ENCODE measurements around the gene SLC1A5.

The SLC1A5 gene

GRCh38 chr19:46741447-46741846 is 46.9 kb downstream of the SLC1A5 start:
- no peak for DNase-seq

GRCh38 chr19:46739290-46739771 is 49.1 kb downstream of the SLC1A5 start:
- no peak for DNase-seq

GRCh38 chr19:46737761-46738171 is 50.6 kb downstream of the SLC1A5 start:
- no peak for DNase-seq

DNA sequence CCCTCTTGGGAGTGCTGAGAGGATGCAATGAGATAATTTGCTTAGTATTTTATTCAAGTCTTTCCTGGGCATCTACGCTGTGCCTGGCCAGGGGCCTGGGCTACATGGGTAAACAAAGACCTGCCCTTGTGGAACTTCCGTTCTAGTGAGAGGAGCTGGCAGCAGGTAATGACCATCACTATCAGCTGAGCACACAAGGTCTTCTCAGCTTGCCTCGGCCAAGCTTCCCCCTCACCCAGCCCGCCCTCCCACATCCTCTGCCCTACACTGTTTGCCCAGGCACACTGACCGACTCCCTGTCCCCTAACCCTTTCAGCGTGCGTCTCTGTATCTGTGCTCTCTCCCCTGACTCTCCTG is 51.1 kb downstream of the SLC1A5 start:
- DNase-seq, result no peak

GRCh38 chr19:46736531-46737297 is 51.7 kb downstream of the SLC1A5 start:
- DNase-seq, result no peak

GRCh38 chr19:46733690-46734292 is 54.6 kb downstream of the SLC1A5 start:
- DNase-seq, result no peak

- DNase-seq, result no peak
Observed at GRCh38 chr19:46732966-46733689, 55.3 kb downstream of the SLC1A5 start.

DNA sequence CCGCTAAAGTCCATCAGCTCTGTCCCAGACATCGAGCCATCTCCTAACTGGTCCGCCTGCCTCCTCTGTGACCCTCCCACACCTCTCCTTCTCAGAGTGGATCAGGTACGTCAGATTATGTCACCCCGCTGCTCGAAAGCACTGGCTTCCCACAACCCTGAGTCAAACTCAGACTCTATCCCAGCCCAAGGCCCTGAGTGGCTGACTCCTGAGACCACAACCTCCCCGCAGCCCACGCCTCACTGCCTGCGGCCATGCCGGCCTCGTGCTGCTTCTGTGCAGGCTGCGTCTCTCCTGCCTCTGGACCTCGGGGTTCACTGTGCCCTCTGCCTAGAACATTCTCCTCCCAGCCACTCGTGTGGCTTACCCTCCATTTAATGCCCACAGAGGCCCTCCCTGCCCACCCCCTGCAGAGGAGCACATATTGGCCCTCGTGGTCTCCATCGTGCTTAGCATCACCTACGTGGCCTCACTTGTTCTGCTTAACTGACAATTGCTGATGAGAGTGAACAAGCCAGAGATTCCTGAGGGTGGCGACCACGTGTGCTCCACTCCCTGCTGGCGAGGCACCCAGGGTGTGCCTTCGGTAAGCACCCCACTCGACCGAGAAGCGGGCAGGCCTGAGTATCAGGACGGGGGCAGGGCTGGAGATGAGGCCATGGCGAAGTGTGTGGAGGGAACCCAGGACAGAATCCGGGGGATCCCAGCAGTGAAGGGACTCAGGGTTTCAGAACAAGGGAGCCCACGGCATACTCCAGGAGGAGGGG is 56.0 kb downstream of the SLC1A5 start:
- DNase-seq, result no peak

GRCh38 chr19:46731584-46731983 is 56.8 kb downstream of the SLC1A5 start:
- no peak for DNase-seq

DNA sequence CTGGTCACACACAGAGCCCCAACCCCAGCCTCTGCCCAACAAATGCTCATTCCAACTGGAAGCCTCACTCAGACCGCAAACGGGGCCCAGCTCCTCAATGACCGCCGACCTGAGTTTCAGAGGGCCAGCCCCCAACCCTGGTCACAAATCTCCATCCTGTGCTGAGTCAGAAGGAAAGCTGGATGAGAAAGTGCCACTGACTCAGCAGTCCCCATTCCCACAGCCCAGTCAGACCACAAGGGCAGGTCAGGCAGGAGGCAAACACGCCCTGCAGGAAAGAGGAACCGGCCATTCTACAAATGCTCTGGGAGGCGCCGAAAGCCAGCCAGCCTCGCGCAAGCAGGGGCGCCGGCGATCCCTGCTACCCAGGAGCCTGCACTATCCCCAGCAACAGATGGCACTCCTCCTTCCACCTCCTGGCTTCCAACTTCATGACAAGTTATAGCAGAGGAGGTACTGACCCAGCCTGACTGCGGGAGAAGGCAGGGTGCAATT is 57.3 kb downstream of the SLC1A5 start:
- no peak for DNase-seq

DNA sequence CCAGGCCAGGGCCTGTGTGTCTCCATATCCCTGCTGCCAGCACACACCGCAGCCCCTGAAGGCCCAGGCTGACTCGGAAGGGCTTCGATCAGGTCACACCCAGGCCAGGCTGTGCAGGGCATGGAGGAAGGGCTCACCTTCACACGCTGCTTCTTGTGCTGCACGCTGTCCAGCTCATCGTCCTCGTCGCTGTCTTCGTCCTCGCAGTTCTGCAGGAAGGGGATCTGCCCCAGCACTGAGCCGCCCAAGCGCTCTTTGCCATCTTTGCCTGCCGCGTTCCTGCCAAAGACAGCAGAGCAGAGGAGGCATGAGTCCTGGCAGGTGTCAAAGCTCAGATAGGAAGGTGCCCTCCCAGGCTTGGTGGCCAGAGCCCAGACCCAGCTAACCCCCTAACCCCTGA is 57.8 kb downstream of the SLC1A5 start:
- DNase-seq, result no peak

DNA sequence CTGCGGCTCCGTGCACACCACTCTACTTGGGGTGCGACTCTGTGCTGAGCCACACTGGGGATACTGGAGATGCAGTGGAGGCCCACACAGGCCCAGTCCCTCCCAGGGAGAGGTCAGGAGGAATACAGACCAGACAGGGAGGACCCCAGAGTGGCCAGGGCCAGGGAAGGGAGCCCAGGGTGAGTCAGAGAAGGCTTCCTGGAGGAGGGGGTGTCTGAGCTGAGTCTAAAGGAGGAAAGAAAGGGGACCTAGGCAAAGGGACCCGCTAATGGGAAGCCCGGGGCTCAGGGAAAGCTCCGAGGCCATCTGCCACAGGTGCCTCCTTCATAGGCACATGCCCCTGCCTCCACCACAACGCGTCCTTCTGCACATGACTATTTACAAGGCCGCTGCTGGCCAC is 58.2 kb downstream of the SLC1A5 start:
- no peak for DNase-seq

GRCh38 chr19:46729696-46730095 is 58.7 kb downstream of the SLC1A5 start:
- DNase-seq, result no peak

DNA sequence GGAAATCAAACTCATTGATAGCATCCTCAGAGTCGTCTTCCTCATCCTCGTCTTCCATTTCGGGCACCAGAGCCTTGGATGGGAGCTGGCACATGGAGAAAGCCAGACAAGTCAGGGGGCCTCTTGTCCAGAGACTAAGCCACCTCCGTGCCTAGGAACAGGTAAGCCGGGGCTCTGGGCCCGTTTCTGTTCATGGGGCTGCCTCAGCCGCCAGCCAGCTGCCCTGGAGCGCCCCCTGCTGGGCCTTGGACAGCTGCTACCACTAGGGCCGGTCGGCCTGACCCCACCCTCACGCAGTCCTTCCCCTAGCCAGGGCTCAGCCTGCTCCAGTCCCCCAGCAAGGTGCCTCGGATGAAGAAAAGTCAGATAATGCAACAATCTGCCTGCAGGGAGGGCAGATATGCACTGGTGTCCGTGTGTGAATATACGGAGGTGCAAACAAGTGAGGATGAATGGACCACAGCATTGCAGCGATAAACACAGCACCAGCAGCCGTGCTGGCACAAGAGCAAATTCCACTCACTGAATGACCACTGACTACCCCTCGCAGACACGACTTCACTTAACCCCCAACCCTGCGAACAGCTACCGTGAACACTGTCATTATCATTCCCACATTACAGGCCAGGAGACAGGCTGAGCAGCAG is 59.6 kb downstream of the SLC1A5 start:
- DNase-seq, result peak; percentile 87

- no peak for DNase-seq
Observed at GRCh38 chr19:46728208-46728607, 60.2 kb downstream of the SLC1A5 start.

DNA sequence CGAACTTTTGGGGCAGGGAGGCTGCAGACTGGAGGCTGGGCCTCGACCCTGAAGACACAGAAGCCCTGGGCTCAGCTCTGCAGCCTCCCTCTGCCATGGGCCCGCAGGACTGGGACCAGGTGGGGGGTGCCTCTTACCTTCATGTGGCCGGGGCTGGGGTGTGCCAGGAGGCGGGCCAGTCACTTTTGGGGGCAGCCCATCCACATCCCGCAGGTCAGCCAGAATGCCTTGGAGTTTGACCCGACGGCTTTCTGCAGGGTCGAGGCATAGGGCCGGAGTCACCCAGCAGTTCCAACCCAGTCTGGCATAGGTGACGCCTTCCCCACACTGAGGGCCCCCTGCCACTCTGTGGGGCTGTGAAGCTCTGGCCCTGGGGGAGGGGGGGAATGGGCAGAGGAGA is 60.6 kb downstream of the SLC1A5 start:
- DNase-seq, result no peak

DNA sequence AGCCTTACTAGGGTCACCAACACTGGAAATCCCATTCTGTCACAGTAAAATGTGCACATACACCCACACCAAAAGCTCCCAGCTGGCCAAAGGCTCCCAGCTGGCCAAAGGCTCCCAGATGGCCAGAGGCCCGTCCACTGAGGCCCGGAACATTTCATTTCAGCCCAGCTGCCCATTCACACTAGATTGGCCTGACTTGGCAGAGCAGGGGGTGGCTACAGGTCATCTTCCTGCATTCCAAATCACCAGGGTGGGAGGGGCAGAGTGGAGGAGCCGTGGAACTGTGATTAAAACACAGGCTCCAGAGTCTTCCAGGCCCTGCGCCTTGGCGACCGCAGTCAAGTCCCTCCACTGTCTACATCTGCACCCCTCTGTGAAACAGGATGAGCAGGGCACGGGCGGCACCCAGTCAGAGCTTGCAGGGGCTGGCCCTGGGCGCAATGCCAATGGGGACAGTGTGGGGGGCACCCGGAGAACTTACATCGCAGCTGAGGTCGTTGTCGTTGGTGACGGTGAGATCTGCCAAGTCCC is 61.4 kb downstream of the SLC1A5 start:
- DNase-seq, result no peak

GRCh38 chr19:46726551-46726950 is 61.8 kb downstream of the SLC1A5 start:
- no peak for DNase-seq

GRCh38 chr19:46725859-46726393 is 62.5 kb downstream of the SLC1A5 start:
- no peak for DNase-seq

DNA sequence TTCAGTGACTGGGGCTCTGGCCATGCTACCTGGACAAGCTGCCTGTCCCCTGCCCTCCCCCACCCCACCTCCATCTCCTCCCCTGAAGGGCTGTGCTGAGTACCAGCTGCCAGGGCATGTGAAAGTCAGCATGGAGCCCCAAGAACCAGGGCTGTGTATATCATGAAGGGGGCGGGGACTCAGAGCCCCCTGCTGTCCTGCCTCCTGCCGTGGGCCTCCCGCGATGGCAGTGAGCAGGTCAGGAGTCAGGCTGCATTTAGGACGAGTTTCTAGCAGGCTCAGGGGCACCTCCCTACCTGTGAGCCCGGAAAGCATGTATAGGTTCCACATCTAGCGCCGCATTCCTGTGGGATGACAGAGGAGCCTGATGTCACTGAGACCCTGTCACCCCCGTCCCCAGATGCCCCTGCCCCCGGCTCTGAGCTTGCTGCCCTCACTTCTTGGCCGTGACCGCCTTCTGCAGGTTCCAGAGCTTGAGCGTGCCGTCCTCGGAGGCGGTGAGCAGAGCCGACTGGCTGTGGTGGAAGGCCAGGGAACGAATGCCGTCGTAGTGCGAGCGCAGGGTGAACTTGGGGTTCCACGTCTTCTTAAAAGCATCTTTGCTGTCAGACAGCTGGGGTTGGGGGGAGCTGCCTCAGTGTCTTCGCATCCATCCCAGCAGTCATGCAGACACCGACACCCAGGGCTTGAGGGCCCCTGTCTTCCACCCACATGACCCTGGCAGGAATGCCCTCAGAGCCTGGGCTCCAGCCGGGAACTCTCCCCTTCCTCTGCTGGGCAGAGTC is 63.2 kb downstream of the SLC1A5 start:
- no peak for DNase-seq

All from activated CD4-positive, CD25-positive, alpha-beta regulatory T cell treated with anti-CD3 and anti-CD28 coated beads, Interleukin-2, amount 50 U/mL, for 72 hours (primary cell).